Measurements from ENCODE around the gene TOMM40L.
"Not testable (repeated sequence)": the region's sequence is repeated elsewhere in the genome, so short reads cannot be mapped to it uniquely, and the experiment has no call there.

Gene TOMM40L

GRCh38 chr1:161222175-161223019, 3.5 kb upstream of the TOMM40L start:
- DNase-seq: no peak

GRCh38 chr1:161223805-161224694, 1.8 kb upstream of the TOMM40L start:
- DNase-seq: no peak

- not testable (repeated sequence) for DNase-seq
These were observed 1.2 kb upstream of the TOMM40L start for GRCh38 chr1:161224695-161225087.

- DNase-seq: no peak
These were observed 704 bp upstream of the TOMM40L start for GRCh38 chr1:161225178-161225533.

GRCh38 chr1:161226320-161226711, 456 bp downstream of the TOMM40L start:
- no peak for DNase-seq

GRCh38 chr1:161226759-161227158, 899 bp downstream of the TOMM40L start:
- DNase-seq: peak; percentile 16

- peak; percentile 71 for DNase-seq
These were observed 1.5 kb downstream of the TOMM40L start for GRCh38 chr1:161227196-161227871.

GRCh38 chr1:161228032-161228431, 2.2 kb downstream of the TOMM40L start:
- DNase-seq: no peak

- no peak for DNase-seq
These were observed 4.0 kb downstream of the TOMM40L start for GRCh38 chr1:161229896-161230295.

GRCh38 chr1:161230762-161231161, 4.9 kb downstream of the TOMM40L start:
- no peak for DNase-seq

- DNase-seq: no peak
These were observed 7.2 kb downstream of the TOMM40L start for GRCh38 chr1:161233102-161233501.

- no peak for DNase-seq
These were observed 10.3 kb downstream of the TOMM40L start for GRCh38 chr1:161235957-161236775.

GRCh38 chr1:161238039-161238473, 12.2 kb downstream of the TOMM40L start, which contains the start of gene NR1I3:
Gene NR1I3 (minus strand): TSS chr1:161238203. CDS start chr1:161236565, 1,638 bp downstream.
- no peak for DNase-seq

- DNase-seq: no peak
These were observed 15.8 kb downstream of the TOMM40L start for GRCh38 chr1:161241682-161242081.

- no peak for DNase-seq
These were observed 16.5 kb downstream of the TOMM40L start for GRCh38 chr1:161242313-161242712.

GRCh38 chr1:161244888-161245287, 19.0 kb downstream of the TOMM40L start:
- DNase-seq: no peak

GRCh38 chr1:161250100-161250499, 24.2 kb downstream of the TOMM40L start:
- not testable (repeated sequence) for DNase-seq

GRCh38 chr1:161250829-161251228, 25.0 kb downstream of the TOMM40L start:
- DNase-seq: no peak

GRCh38 chr1:161251579-161251978, 25.7 kb downstream of the TOMM40L start:
- DNase-seq: no peak

GRCh38 chr1:161255302-161255701, 29.4 kb downstream of the TOMM40L start:
- not testable (repeated sequence) for DNase-seq

- DNase-seq: not testable (repeated sequence)
These were observed 30.2 kb downstream of the TOMM40L start for GRCh38 chr1:161255955-161256520.

GRCh38 chr1:161257109-161257508, 31.2 kb downstream of the TOMM40L start:
- not testable (repeated sequence) for DNase-seq
